ENCODE data around the gene POLR2F. TPM values are rescaled to one million over a fixed set of nuclear protein-coding genes. Genes with fewer than 3 reads are reported as not detected.
A peak's percentile ranks its signal among the peaks of the same experiment; 100 is the strongest.

POLR2F gene
- total RNA-seq, 1 donor from 2014 or later = 68.3 TPM

DNA sequence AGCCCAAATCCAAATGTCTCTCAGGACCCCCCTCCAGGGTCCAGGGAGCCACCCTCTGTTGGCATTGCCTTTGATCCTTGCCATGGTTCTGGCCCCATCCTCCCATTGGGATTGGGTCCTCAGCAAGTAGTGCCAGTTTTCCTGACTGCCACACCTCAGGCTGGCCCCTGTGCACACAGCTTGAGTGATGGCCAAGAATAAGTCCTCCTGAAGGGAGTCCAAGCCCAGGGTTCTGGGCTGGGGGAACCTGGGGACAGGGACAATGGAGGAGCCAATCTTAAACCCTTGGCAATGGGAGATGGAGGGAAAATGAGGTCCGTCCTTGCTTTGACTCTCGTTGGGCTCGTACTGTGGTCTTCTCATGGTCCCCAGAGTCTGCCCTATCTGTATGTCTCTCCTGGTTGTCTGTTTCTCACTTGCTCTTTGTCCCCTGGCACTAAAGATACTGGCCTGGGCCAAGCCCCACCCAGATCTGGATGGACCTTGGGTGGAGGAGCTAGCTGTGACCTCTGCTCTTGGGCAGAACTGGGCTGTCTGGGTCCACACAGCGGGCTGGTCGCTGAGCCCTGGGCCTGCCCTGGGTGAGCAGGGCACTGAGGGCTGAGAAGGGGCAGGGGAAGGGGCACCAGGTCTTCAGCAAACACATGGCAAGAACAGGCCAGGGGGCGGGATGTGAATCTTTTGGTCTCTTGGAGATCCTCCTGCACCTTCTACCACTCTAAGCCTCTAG is 27.9 kb downstream of the POLR2F start:
- H3K4me1 Mint-ChIP-seq (ENCODE audit: low read depth, unreplicated experiment) = no peaks in the 10 kb centered on the region
- peaks cover 12% of the 10 kb centered on the region for H3K27me3 Mint-ChIP-seq (ENCODE audit: unreplicated experiment)
- no peak overlapping the region for H3K27ac Mint-ChIP-seq (ENCODE audit: unreplicated experiment)
- DNase-seq = no peak
- H3K4me3 Mint-ChIP-seq (ENCODE audit: unreplicated experiment) = no peak overlapping the region
- no peaks in the 10 kb centered on the region for H3K36me3 Mint-ChIP-seq (ENCODE audit: unreplicated experiment)
- TF ChIP-seq, protein P1, sequence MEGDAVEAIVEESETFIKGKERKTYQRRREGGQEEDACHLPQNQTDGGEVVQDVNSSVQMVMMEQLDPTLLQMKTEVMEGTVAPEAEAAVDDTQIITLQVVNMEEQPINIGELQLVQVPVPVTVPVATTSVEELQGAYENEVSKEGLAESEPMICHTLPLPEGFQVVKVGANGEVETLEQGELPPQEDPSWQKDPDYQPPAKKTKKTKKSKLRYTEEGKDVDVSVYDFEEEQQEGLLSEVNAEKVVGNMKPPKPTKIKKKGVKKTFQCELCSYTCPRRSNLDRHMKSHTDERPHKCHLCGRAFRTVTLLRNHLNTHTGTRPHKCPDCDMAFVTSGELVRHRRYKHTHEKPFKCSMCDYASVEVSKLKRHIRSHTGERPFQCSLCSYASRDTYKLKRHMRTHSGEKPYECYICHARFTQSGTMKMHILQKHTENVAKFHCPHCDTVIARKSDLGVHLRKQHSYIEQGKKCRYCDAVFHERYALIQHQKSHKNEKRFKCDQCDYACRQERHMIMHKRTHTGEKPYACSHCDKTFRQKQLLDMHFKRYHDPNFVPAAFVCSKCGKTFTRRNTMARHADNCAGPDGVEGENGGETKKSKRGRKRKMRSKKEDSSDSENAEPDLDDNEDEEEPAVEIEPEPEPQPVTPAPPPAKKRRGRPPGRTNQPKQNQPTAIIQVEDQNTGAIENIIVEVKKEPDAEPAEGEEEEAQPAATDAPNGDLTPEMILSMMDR (IDR thresholded peaks at IDR 0.05; ENCODE audit: partially characterized antibody, unreplicated experiment) = no peak
- peaks cover 1% of the 10 kb centered on the region for H3K9me3 Mint-ChIP-seq (ENCODE audit: unreplicated experiment)

DNA sequence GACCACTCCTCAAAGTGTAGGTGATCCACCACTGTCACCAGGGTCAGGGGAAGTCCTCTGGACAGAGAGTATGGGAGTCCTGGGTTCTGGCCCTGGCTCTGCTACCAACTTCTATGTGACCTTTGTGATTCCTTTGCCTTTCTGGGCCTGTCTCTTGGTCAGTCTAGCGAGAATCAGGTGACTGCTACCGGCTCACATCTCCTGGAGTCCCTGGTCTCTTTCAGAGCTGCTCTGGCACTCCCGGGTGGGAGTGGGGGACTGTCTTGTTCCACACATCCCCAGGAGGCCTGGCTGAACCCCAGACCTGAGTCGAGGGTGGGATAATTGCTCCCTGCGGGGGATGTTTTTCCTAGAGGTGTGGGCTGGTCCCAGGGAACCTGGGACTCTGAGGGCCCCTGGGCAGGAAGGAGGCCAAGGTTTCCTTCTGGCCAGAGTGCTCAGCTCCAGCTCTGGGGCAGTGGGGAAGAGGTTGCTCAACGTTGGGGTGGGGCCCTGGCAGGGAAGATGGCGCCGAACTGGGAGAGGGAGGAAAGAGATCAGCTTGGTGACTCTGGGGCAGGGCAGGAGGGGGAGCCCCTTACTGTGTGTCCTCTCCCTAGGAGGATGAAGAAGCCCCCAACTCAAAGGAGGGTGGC is 28.8 kb downstream of the POLR2F start:
- H3K4me3 Mint-ChIP-seq (ENCODE audit: unreplicated experiment) = no peak overlapping the region
- no peaks in the 10 kb centered on the region for H3K36me3 Mint-ChIP-seq (ENCODE audit: unreplicated experiment)
- DNase-seq = no peak
- H3K9me3 Mint-ChIP-seq (ENCODE audit: unreplicated experiment) = peaks cover 1% of the 10 kb centered on the region
- H3K27ac Mint-ChIP-seq (ENCODE audit: unreplicated experiment) = no peak overlapping the region
- H3K27me3 Mint-ChIP-seq (ENCODE audit: unreplicated experiment) = peaks cover 12% of the 10 kb centered on the region
- TF ChIP-seq, protein P1 (IDR thresholded peaks at IDR 0.05; ENCODE audit: partially characterized antibody, unreplicated experiment) = no peak
- H3K4me1 Mint-ChIP-seq (ENCODE audit: low read depth, unreplicated experiment) = no peaks in the 10 kb centered on the region

DNA sequence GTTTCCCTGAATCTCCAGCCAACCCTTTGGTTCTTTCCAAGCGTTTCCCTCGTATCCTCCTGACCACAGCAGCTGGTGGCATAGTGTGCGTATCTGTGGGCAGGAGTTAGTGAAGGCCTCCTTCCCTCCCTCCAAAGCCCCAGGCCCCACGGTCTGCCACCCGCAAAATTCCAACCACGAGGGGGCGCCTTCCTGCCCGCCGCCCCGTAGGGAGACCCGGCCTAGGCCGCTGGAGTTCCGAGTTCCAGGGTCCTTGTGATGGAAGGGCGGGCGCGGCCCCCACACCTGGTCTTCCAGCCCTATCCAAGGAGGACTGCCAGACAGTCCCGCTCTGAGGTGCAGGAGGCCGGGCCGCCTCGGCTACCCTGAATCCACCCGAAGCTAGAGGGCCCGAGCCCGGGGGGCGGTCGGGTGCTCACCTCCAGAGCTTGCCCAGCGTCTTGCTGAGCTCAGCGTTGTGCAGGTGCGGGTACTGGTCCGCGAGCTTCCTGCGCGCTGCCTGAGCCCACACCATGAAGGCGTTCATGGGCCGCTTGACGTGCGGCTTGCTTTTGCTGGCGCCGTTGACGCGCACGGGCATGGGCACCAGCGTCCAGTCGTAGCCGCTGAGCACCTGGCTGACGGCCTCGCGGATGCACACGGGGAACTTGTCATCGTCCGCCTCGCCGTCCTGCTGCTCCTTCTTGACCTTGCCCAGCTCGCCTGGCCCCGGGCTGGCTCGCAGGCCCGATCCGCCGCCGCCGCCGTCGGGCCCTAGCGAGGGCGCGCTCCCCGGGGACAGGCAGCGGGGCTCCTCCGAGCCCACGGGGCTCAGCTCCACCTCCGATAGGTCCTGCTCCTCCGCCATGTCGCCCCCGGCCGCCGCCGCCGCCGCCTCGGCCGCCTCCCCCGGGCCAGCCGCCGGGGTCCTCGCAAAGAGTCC is 29.7 kb downstream of the POLR2F start:
- no peak overlapping the region for H3K27ac Mint-ChIP-seq (ENCODE audit: unreplicated experiment)
- H3K4me1 Mint-ChIP-seq (ENCODE audit: low read depth, unreplicated experiment) = no peaks in the 10 kb centered on the region
- TF ChIP-seq, protein P1 (IDR thresholded peaks at IDR 0.05; ENCODE audit: partially characterized antibody, unreplicated experiment) = peak; percentile 67
- no peak overlapping the region for H3K4me3 Mint-ChIP-seq (ENCODE audit: unreplicated experiment)
- peaks cover 1% of the 10 kb centered on the region for H3K9me3 Mint-ChIP-seq (ENCODE audit: unreplicated experiment)
- H3K36me3 Mint-ChIP-seq (ENCODE audit: unreplicated experiment) = no peaks in the 10 kb centered on the region
- peaks cover 15% of the 10 kb centered on the region for H3K27me3 Mint-ChIP-seq (ENCODE audit: unreplicated experiment)
- peak; percentile 47 for DNase-seq

DNA sequence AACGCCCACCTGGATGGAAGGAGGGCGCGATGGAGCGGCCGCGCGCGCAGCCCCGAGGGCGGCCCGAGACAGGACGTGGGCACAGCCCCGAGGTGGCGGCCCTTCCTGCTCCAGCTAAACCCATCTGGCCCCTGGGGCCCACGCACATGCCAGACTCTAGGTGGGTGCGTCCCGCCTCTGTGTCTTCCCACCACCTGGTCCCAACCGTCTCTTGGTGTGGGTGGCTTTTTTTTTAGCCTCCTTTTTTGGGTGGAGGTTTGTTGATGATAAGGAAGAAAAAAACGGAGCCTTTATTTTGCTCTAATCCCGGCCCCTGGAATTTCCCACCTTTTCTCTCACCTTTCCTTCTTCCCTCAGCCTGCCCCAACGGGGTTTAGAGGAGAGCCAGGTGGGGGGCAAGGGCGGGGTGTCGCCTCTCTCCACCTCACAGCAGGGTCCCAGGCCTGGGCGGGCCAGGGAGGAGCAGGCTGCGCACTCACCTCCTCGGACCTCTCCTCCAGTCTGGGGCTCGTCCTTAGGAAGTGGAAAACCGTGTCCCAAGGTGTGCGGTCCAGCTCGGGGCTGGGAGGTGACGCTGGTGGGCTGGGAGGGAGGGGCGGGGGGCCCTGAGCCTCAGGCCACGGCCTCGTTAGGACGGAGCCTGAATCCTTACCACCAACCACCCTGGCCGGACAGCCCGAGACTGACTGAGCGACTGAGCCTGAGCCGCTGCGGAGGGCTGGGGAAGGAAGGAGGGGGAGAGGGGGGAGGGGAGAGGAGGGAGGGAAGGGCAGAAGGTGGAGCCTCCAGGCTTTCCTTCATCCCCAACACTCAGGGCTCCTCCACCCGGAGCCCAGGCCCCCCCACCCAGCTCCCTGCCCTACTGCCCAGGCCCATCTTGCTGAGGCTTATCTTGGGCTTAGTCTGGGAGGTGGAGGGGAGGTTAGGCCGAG is 30.6 kb downstream of the POLR2F start, which contains the start of gene SOX10:
SOX10 (minus strand) TSS at position 696 of the 932 bp plus-strand sequence. CDS start 771 bp downstream, outside the sequence.
- H3K27me3 Mint-ChIP-seq (ENCODE audit: unreplicated experiment) = peaks cover 15% of the 10 kb centered on the region
- peak; percentile 37 for DNase-seq
- H3K4me3 Mint-ChIP-seq (ENCODE audit: unreplicated experiment) = no peak within 1 kb of the TSS
- H3K27ac Mint-ChIP-seq (ENCODE audit: unreplicated experiment) = no peak within 1 kb of the TSS
- TF ChIP-seq, protein P1 (IDR thresholded peaks at IDR 0.05; ENCODE audit: partially characterized antibody, unreplicated experiment) = no peak
- no peaks in the 10 kb centered on the region for H3K36me3 Mint-ChIP-seq (ENCODE audit: unreplicated experiment)
- H3K4me1 Mint-ChIP-seq (ENCODE audit: low read depth, unreplicated experiment) = no peaks in the 10 kb centered on the region
- peaks cover 1% of the 10 kb centered on the region for H3K9me3 Mint-ChIP-seq (ENCODE audit: unreplicated experiment)
